GM19395 (cell line): ENCODE data around the gene SLA2.
"Not testable (repeated sequence)": the region's sequence is repeated elsewhere in the genome, so short reads cannot be mapped to it uniquely, and the experiment has no call there.

ENCODE experiments used
- ATAC-seq: cut with Tn5 transposase; IDR thresholded peaks from one replicate; pipeline ENCODE4 v1.9.1; 2021; ENCODE audit warnings: mild to moderate bottlenecking, moderate library complexity; ENCODE audit not compliant: unreplicated experiment

The SLA2 gene

GRCh38 chr20:36613974-36614373 lies 32.0 kb downstream of the SLA2 start:
- ATAC-seq, result no peak

GRCh38 chr20:36611625-36612024 lies 34.4 kb downstream of the SLA2 start:
- no peak for ATAC-seq

- not testable (repeated sequence) for ATAC-seq
Observed at GRCh38 chr20:36608388-36608728, 37.6 kb downstream of the SLA2 start.

GRCh38 chr20:36607586-36608387 lies 38.2 kb downstream of the SLA2 start:
- ATAC-seq, result no peak

- ATAC-seq, result no peak
Observed at GRCh38 chr20:36606158-36607066, 39.6 kb downstream of the SLA2 start.

GRCh38 chr20:36605399-36606157 lies 40.4 kb downstream of the SLA2 start, which contains the start of gene RAB5IF:
TSS of gene RAB5IF (plus strand) at chr20:36605779. CDS start at chr20:36605952, 173 bp downstream.
- peak; percentile 86 for ATAC-seq

- ATAC-seq, result peak; percentile 47
Observed at GRCh38 chr20:36604952-36605398, 41.0 kb downstream of the SLA2 start.

GRCh38 chr20:36601540-36601939 lies 44.5 kb downstream of the SLA2 start:
- no peak for ATAC-seq

GRCh38 chr20:36599912-36600345 lies 46.1 kb downstream of the SLA2 start:
- no peak for ATAC-seq

GRCh38 chr20:36593347-36593929 lies 52.6 kb downstream of the SLA2 start:
- ATAC-seq, result no peak

- ATAC-seq, result no peak
Observed at GRCh38 chr20:36591854-36592641, 53.9 kb downstream of the SLA2 start.

- ATAC-seq, result no peak
Observed at GRCh38 chr20:36591281-36591680, 54.7 kb downstream of the SLA2 start.

GRCh38 chr20:36587388-36588070 lies 58.5 kb downstream of the SLA2 start:
- no peak for ATAC-seq

GRCh38 chr20:36585410-36586125 lies 60.4 kb downstream of the SLA2 start:
- no peak for ATAC-seq

GRCh38 chr20:36584018-36584481 lies 61.9 kb downstream of the SLA2 start:
- ATAC-seq, result no peak

- no peak for ATAC-seq
Observed at GRCh38 chr20:36582821-36583220, 63.2 kb downstream of the SLA2 start.

GRCh38 chr20:36582322-36582721 lies 63.7 kb downstream of the SLA2 start:
- no peak for ATAC-seq

- no peak for ATAC-seq
Observed at GRCh38 chr20:36579996-36580545, 65.9 kb downstream of the SLA2 start.
